Loucy (cell line): ENCODE results near the gene SAMD14.

Source experiments
- CTCF ChIP-seq: fragments of 200-600 bp; sonication (generic); conservative IDR thresholded peaks from 2 replicates; pipeline ENCODE4 v1.5.1; 2014; ENCODE audit warnings: mild to moderate bottlenecking, antibody characterized with exemption, low read length
- EZH2phosphoT487 ChIP-seq: fragments of 200-600 bp; IDR thresholded peaks from 2 replicates; pipeline ENCODE4 v1.6.1; 2018; ENCODE audit warnings: antibody characterized with exemption, mild to moderate bottlenecking, moderate library complexity, borderline replicate concordance

- TF ChIP-seq CTCF (no peak), EZH2phosphoT487 (no peak)
Measured at GRCh38 chr17:50088952-50089825, 40.8 kb downstream of the SAMD14 start.
